ENCODE measurements around the gene TFB2M. TPM values are rescaled to one million over a fixed set of nuclear protein-coding genes. Genes with fewer than 3 reads are reported as not detected.

The TFB2M gene
- total and polyA plus RNA-seq, 2 of the 13 experiments (the other 11 are each of a cell fraction or from before 2014, with no cell fraction given), result 15.7 to 31.4 TPM

DNA sequence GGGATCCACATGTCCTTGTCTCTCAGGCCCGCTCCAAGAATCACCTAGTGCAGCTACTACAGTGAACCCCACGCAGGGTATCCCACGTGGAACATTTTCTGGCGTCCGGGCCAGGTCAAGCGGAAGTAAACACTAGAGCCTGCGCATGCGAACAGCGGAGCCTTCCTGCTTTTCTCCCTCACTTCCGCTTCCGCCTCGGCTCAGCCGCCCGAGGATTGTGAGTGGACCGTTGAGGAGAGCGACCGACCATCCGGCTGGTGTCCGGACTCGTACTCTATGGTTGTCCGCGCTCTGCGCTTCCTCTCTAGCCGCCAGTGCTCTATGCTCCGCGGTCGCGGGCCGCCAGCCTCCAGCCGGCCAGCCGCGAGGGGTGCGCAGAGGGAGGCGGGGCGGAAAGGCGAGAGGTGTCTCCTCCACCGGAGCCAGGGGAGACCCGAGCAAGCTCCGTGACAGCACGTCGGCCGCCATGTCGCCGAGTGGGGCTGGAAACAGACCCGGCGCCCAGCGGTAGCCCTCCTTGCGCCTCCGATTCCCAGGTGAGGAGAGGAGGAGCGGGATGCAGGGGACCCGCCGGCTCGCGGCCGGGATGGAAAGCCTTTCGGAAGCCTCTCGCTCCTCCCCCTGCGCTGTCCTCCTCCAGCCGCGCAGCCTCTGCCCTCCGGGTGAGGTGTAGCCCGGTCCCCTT is at the start of gene TFB2M, which contains the start of gene CNST (continued):
- no peak for TF ChIP-seq ZNF34 (CRISPR knock-in tag; IDR thresholded peaks at IDR 0.05; ENCODE audit: borderline replicate concordance)
- TF ChIP-seq, protein P1, sequence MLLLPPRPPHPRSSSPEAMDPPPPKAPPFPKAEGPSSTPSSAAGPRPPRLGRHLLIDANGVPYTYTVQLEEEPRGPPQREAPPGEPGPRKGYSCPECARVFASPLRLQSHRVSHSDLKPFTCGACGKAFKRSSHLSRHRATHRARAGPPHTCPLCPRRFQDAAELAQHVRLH (CRISPR knock-in tag; IDR thresholded peaks at IDR 0.05; ENCODE audit: borderline replicate concordance, low read depth), result peak; percentile 64; the same call in 1 of the 2 replicates
- TF ChIP-seq, protein P2, sequence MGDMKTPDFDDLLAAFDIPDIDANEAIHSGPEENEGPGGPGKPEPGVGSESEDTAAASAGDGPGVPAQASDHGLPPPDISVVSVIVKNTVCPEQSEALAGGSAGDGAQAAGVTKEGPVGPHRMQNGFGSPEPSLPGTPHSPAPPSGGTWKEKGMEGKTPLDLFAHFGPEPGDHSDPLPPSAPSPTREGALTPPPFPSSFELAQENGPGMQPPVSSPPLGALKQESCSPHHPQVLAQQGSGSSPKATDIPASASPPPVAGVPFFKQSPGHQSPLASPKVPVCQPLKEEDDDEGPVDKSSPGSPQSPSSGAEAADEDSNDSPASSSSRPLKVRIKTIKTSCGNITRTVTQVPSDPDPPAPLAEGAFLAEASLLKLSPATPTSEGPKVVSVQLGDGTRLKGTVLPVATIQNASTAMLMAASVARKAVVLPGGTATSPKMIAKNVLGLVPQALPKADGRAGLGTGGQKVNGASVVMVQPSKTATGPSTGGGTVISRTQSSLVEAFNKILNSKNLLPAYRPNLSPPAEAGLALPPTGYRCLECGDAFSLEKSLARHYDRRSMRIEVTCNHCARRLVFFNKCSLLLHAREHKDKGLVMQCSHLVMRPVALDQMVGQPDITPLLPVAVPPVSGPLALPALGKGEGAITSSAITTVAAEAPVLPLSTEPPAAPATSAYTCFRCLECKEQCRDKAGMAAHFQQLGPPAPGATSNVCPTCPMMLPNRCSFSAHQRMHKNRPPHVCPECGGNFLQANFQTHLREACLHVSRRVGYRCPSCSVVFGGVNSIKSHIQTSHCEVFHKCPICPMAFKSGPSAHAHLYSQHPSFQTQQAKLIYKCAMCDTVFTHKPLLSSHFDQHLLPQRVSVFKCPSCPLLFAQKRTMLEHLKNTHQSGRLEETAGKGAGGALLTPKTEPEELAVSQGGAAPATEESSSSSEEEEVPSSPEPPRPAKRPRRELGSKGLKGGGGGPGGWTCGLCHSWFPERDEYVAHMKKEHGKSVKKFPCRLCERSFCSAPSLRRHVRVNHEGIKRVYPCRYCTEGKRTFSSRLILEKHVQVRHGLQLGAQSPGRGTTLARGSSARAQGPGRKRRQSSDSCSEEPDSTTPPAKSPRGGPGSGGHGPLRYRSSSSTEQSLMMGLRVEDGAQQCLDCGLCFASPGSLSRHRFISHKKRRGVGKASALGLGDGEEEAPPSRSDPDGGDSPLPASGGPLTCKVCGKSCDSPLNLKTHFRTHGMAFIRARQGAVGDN (CRISPR knock-in tag; IDR thresholded peaks at IDR 0.05), result peak; percentile 88
- TF ChIP-seq, protein P3, sequence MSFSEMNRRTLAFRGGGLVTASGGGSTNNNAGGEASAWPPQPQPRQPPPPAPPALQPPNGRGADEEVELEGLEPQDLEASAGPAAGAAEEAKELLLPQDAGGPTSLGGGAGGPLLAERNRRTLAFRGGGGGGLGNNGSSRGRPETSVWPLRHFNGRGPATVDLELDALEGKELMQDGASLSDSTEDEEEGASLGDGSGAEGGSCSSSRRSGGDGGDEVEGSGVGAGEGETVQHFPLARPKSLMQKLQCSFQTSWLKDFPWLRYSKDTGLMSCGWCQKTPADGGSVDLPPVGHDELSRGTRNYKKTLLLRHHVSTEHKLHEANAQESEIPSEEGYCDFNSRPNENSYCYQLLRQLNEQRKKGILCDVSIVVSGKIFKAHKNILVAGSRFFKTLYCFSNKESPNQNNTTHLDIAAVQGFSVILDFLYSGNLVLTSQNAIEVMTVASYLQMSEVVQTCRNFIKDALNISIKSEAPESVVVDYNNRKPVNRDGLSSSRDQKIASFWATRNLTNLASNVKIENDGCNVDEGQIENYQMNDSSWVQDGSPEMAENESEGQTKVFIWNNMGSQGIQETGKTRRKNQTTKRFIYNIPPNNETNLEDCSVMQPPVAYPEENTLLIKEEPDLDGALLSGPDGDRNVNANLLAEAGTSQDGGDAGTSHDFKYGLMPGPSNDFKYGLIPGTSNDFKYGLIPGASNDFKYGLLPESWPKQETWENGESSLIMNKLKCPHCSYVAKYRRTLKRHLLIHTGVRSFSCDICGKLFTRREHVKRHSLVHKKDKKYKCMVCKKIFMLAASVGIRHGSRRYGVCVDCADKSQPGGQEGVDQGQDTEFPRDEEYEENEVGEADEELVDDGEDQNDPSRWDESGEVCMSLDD (CRISPR knock-in tag; IDR thresholded peaks at IDR 0.05; ENCODE audit: borderline replicate concordance), result no peak
- no peak for TF ChIP-seq HDAC6 (IDR thresholded peaks at IDR 0.05; ENCODE audit: low read depth, low read length)
- no peak; the same call in 1 of the 2 replicates for TF ChIP-seq ZNF446 (CRISPR knock-in tag; IDR thresholded peaks at IDR 0.05)
- TF ChIP-seq, protein P4, sequence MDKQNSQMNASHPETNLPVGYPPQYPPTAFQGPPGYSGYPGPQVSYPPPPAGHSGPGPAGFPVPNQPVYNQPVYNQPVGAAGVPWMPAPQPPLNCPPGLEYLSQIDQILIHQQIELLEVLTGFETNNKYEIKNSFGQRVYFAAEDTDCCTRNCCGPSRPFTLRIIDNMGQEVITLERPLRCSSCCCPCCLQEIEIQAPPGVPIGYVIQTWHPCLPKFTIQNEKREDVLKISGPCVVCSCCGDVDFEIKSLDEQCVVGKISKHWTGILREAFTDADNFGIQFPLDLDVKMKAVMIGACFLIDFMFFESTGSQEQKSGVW (CRISPR knock-in tag; IDR thresholded peaks at IDR 0.05; ENCODE audit: borderline replicate concordance), result no peak
- no peak for TF ChIP-seq NFIB (CRISPR knock-in tag; IDR thresholded peaks at IDR 0.05; ENCODE audit: borderline replicate concordance)
- peak; percentile 82 for TF ChIP-seq FOXJ3 (CRISPR knock-in tag; IDR thresholded peaks at IDR 0.05; ENCODE audit: borderline replicate concordance)
- no peak for TF ChIP-seq RAD51 (IDR thresholded peaks at IDR 0.05; ENCODE audit: borderline replicate concordance)
- no peak for TF ChIP-seq DPF2 (CRISPR knock-in tag; IDR thresholded peaks at IDR 0.05; ENCODE audit: borderline replicate concordance, low read depth)
- peak; percentile 73 for TF ChIP-seq ZIK1 (CRISPR knock-in tag; IDR thresholded peaks at IDR 0.05; ENCODE audit: borderline replicate concordance, low read depth)
- TF ChIP-seq, protein P5, sequence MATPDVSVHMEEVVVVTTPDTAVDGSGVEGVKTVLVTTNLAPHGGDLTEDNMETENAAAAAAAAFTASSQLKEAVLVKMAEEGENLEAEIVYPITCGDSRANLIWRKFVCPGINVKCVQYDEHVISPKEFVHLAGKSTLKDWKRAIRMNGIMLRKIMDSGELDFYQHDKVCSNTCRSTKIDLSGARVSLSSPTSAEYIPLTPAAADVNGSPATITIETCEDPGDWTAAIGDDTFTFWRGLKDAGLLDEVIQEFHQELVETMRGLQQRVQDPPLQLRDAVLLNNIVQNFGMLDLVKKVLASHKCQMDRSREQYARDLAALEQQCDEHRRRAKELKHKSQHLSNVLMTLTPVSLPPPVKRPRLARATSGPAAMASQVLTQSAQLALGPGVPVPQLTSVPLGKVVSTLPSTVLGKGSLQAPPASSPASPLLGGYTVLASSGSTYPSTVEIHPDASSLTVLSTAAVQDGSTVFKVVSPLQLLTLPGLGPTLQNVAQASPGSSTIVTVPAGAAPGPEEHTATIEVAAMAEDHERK (CRISPR knock-in tag; IDR thresholded peaks at IDR 0.05; ENCODE audit: low read depth), result peak; percentile 46; the same call in 1 of the 2 replicates
- TF ChIP-seq, protein P6, sequence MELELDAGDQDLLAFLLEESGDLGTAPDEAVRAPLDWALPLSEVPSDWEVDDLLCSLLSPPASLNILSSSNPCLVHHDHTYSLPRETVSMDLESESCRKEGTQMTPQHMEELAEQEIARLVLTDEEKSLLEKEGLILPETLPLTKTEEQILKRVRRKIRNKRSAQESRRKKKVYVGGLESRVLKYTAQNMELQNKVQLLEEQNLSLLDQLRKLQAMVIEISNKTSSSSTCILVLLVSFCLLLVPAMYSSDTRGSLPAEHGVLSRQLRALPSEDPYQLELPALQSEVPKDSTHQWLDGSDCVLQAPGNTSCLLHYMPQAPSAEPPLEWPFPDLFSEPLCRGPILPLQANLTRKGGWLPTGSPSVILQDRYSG (CRISPR knock-in tag; IDR thresholded peaks at IDR 0.05), result no peak
- peak; percentile 96 for TF ChIP-seq PHF20 (CRISPR knock-in tag; IDR thresholded peaks at IDR 0.05)
